OCI-LY1 (cell line): ENCODE results near the gene ARHGAP1.

Experiments used
- H2AFZ ChIP-seq: fragments of 200-600 bp; sonication (generic), shearing (Covaris generic); 2 replicates; pipeline ENCODE4 v1.6.0; 2014; ENCODE audit warnings: antibody characterized with exemption, mild to moderate bottlenecking, low read length
- H3F3A ChIP-seq: fragments of 200-600 bp; sonication (generic), shearing (Covaris generic); 2 replicates; pipeline ENCODE4 v1.6.0; 2014; ENCODE audit warnings: mild to moderate bottlenecking, antibody characterized with exemption, low read length, moderate library complexity; ENCODE audit not compliant: insufficient read depth
- H3K27ac ChIP-seq: fragments of 200-600 bp; sonication (generic); 2 replicates; pipeline ENCODE4 v1.5.1; 2014; ENCODE audit warnings: low read length, mixed run types, mild to moderate bottlenecking, low read depth; ENCODE audit not compliant: poor library complexity, severe bottlenecking
- H3K27me3 ChIP-seq: fragments of 200-600 bp; sonication (generic); 2 replicates; pipeline ENCODE4 v1.6.0; 2014; ENCODE audit warnings: antibody characterized with exemption, mild to moderate bottlenecking, low read length, moderate library complexity; ENCODE audit not compliant: insufficient read depth
- H3K36me3 ChIP-seq: fragments of 200-600 bp; sonication (generic); 2 replicates; pipeline ENCODE4 v1.6.1; 2014; ENCODE audit warnings: mild to moderate bottlenecking, antibody characterized with exemption, low read length, moderate library complexity, mixed read lengths; ENCODE audit not compliant: insufficient read depth
- H3K4me1 ChIP-seq: fragments of 200-600 bp; sonication (generic); 2 replicates; pipeline ENCODE4 v1.5.1; 2014; ENCODE audit warnings: mild to moderate bottlenecking, low read length, moderate library complexity; ENCODE audit not compliant: insufficient read depth, severe bottlenecking
- H3K4me2 ChIP-seq: fragments of 200-600 bp; sonication (generic), shearing (Covaris generic); 2 replicates; pipeline ENCODE4 v1.6.1; 2014; ENCODE audit warnings: low read length
- H3K4me3 ChIP-seq: fragments of 200-600 bp; sonication (generic); 2 replicates; pipeline ENCODE4 v1.5.1; 2014; ENCODE audit warnings: low read length, low read depth, mild to moderate bottlenecking, mixed read lengths; ENCODE audit not compliant: poor library complexity, severe bottlenecking
- H3K79me2 ChIP-seq: fragments of 200-600 bp; shearing (Covaris generic); 2 replicates; pipeline ENCODE4 v1.6.1; 2016; ENCODE audit warnings: mixed run types, low read length, mixed read lengths; ENCODE audit not compliant: insufficient read depth
- H3K9ac ChIP-seq: fragments of 200-600 bp; sonication (generic), shearing (Covaris generic); 2 replicates; pipeline ENCODE4 v1.6.1; 2014; ENCODE audit warnings: mild to moderate bottlenecking, low read length, mixed read lengths
- H3K9me2 ChIP-seq: fragments of 200-600 bp; sonication (generic), shearing (Covaris generic); 2 replicates; pipeline ENCODE4 v1.6.1; 2014; ENCODE audit warnings: low read depth, mild to moderate bottlenecking, low read length, mixed read lengths
- H3K9me3 ChIP-seq: fragments of 200-600 bp; shearing (Covaris generic); 2 replicates; pipeline ENCODE4 v1.6.1; 2014; ENCODE audit warnings: low read length, mixed read lengths
- H4K20me1 ChIP-seq: fragments of 200-600 bp; sonication (generic), shearing (Covaris generic); 2 replicates; pipeline ENCODE4 v1.6.0; 2016; ENCODE audit warnings: mild to moderate bottlenecking, low read length; ENCODE audit not compliant: insufficient read depth
- EZH2 ChIP-seq: fragments of 200-600 bp; sonication (generic), shearing (Covaris generic); IDR thresholded peaks from 2 replicates; pipeline ENCODE4 v1.8.0; 2017; ENCODE audit warnings: borderline replicate concordance, mixed run types, mild to moderate bottlenecking, antibody characterized with exemption, low read length, moderate library complexity, mixed read lengths
- TF ChIP-seq, protein P1 (sequence below): fragments of 200-600 bp; sonication (generic), shearing (Covaris generic); IDR thresholded peaks from 2 replicates; pipeline ENCODE4 v1.5.1; 2017; ENCODE audit warnings: mild to moderate bottlenecking, antibody characterized with exemption, low read length, moderate library complexity, mixed read lengths

ARHGAP1 gene

DNA sequence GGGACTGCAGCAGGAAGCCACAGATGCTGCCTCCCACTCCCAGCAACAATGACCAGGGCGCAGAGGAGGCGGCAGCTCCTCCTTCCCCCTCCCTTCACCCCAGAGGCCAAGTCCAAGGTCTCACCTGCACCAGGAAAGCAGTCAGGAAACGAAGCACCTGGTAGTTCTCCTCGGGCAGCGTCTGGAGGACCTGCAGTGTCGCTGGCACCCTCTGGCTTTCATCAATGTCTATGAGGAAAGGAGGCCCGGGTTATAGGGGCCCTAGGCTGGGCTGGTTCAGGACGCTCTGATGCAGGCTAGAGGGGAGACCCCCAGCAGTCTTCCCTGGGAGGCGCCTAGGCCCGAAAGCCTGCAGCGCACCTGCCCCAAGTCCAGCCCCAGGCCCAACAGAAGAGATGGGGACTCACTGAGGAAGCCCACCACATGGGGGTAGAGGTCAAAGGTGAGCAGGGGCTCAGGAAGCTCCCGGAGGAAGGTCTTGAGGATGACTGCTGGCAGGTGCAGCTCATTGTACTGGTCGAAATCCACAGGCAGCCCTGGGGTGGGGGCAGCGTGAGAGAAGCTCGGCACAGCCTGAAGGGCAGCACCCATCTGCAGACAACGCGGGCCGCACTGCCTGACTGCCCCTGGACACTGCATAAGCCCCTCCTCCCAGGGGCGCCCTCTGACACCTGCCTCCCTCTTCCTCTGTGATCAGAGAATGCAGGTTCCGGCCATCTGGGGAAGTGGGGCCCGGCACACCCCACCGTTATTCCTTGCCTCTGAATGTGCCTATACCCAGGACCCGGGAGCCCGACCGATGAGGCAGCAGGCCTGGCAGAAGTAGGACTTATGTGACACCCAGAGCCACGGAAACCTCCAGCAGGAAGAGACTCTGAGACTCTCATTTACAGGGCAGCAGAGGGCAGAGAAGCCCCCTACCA is 20.9 kb downstream of the ARHGAP1 start:
- TF ChIP-seq, protein P1, sequence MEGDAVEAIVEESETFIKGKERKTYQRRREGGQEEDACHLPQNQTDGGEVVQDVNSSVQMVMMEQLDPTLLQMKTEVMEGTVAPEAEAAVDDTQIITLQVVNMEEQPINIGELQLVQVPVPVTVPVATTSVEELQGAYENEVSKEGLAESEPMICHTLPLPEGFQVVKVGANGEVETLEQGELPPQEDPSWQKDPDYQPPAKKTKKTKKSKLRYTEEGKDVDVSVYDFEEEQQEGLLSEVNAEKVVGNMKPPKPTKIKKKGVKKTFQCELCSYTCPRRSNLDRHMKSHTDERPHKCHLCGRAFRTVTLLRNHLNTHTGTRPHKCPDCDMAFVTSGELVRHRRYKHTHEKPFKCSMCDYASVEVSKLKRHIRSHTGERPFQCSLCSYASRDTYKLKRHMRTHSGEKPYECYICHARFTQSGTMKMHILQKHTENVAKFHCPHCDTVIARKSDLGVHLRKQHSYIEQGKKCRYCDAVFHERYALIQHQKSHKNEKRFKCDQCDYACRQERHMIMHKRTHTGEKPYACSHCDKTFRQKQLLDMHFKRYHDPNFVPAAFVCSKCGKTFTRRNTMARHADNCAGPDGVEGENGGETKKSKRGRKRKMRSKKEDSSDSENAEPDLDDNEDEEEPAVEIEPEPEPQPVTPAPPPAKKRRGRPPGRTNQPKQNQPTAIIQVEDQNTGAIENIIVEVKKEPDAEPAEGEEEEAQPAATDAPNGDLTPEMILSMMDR: no peak
- no peak for TF ChIP-seq EZH2
- Histone ChIP-seq H3F3A (no peaks in the 10 kb centered on the region), H3K4me3 (no peak overlapping the region), H3K4me1 (peaks cover 26% of the 10 kb centered on the region), H3K4me2 (no peak overlapping the region), H3K9me3 (no peaks in the 10 kb centered on the region), H3K9ac (no peak overlapping the region), H4K20me1 (no peaks in the 10 kb centered on the region), H3K9me2 (no peaks in the 10 kb centered on the region), H2AFZ (no peak overlapping the region), H3K27ac (no peak overlapping the region), H3K36me3 (peaks cover 37% of the 10 kb centered on the region; the same call in 1 of the 2 replicates), H3K27me3 (no peaks in the 10 kb centered on the region), H3K79me2 (no peaks in the 10 kb centered on the region)

- Histone ChIP-seq H3K4me3 (no peak overlapping the region), H3K4me2 (no peak overlapping the region), H3K27me3 (no peaks in the 10 kb centered on the region), H3K36me3 (peaks cover 37% of the 10 kb centered on the region; the same call in 1 of the 2 replicates), H3K9ac (no peak overlapping the region), H3K4me1 (peaks cover 31% of the 10 kb centered on the region), H3K79me2 (no peaks in the 10 kb centered on the region), H3K27ac (no peak overlapping the region), H3K9me3 (no peaks in the 10 kb centered on the region), H4K20me1 (no peaks in the 10 kb centered on the region), H3K9me2 (no peaks in the 10 kb centered on the region), H3F3A (no peaks in the 10 kb centered on the region), H2AFZ (no peak overlapping the region)
- TF ChIP-seq, protein P1: no peak
- no peak for TF ChIP-seq EZH2
Observed at GRCh38 chr11:46678741-46679130, 21.7 kb downstream of the ARHGAP1 start.

DNA sequence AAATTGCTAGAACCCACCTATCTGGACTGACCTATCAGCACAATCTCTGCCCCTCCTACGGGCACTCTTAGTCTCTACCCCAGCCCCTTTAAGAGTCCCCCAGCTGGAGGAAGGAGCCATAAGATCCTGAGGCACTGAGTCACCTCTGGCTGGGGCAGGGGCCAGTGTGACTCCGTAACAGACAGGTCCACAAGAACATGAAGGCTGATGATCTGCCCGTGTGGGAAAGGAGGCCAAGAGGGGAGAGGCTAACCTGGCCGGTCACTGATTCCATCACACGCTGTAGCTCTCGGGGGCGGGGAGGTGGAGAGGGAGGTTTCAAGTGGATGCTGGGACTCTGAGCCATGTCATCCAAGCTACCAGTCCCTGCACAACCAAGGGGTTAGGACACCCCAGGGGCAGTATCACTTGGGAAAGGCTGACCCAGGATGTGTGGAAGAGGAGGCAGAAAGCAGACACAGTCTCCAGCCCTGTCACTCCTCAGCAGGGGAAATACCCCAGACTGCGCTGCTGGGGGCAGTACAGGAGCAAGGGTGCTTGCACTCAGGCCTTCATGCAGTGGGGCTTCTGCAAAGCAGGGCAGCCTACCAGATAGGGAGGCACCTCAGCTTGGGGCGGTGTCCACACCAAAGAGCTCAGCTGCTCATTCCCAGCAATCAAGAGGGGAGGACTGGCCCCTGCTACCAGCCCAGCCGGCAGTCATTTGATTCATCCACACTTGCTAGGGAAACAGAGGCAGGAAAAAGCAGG is 22.3 kb downstream of the ARHGAP1 start:
- Histone ChIP-seq H3K4me2 (no peak overlapping the region), H3K36me3 (peaks cover 42% of the 10 kb centered on the region; the same call in 1 of the 2 replicates), H3K9me3 (no peaks in the 10 kb centered on the region), H3K27ac (no peak overlapping the region), H3K9me2 (no peaks in the 10 kb centered on the region), H3K79me2 (no peaks in the 10 kb centered on the region), H3F3A (no peaks in the 10 kb centered on the region), H3K27me3 (no peaks in the 10 kb centered on the region), H4K20me1 (no peaks in the 10 kb centered on the region), H3K4me1 (peaks cover 31% of the 10 kb centered on the region), H3K9ac (no peak overlapping the region), H2AFZ (no peak overlapping the region), H3K4me3 (no peak overlapping the region)
- no peak for TF ChIP-seq EZH2
- TF ChIP-seq, protein P1: 0 out of 2 replicates have a peak, but pooled peaks have one; percentile 8
